ENCODE data around the gene VSTM2L. TPM values are rescaled to one million over a fixed set of nuclear protein-coding genes. Genes with fewer than 3 reads are reported as not detected.

The VSTM2L gene
- polyA plus RNA-seq, 1 donor (not counting 4 experiments of a cell fraction or from before 2014, with no cell fraction given), result 0.75 TPM

DNA sequence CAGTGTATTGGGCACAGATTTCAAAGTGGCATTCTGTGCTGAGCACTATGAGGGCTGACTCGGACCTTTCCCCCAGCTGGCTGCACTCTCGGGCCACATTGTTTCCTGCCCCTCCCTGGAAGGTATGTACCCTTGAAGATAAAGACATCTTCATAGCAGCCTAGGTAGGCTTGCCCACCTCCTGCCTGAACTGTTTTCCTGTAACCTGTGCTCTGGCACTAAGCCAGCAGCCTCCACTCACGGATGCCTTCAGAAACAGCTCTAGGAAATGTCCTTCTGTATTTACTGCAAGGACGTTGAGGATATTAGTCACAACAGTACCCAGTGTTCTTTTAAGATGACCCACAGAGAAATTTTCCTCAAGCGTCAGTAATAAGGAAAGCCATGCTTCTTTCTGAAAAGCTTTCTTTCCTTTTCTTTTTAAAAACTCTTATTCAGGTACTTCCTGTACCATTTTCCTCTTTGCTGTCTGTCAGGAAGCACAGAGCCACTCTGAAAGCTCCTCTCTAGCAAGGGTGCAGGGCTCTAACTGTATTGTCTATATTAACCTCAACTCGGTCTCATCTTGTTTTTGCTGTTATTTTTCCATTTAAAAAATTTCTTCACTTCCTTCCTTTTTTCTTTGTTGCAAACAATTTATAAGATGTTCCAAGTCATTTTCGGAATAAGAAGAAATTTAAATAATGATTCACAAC lies 86.8 kb downstream of the VSTM2L start:
- Histone ChIP-seq H3K4me3 (ENCODE audit: control insufficient read depth in 2 of 3, extremely low read depth in 1 of 3, insufficient read depth in 2 of 3, low read depth in 1 of 3, low read length in 3 of 3) (no peak overlapping the region), H3K27ac (ENCODE audit: control insufficient read depth, insufficient read depth, low read length) (peak overlapping the region; percentile 28), H3K9me1 (ENCODE audit: control insufficient read depth, extremely low read depth, insufficient read depth, low read length) (peaks cover 3% of the 10 kb centered on the region), H3K4me1 (ENCODE audit: control insufficient read depth, extremely low read depth, insufficient read depth, low read length) (peaks cover 29% of the 10 kb centered on the region), H3K27me3 (ENCODE audit: control insufficient read depth, extremely low read depth, insufficient read depth, low read length) (no peaks in the 10 kb centered on the region), H2AFZ (ENCODE audit: control insufficient read depth, low read length) (no peak overlapping the region), H3K9me3 (ENCODE audit: control insufficient read depth, low read depth, low read length) (no peaks in the 10 kb centered on the region), H3K9ac (ENCODE audit: control insufficient read depth, extremely low read depth, insufficient read depth, low read length) (no peak overlapping the region), H4K20me1 (ENCODE audit: control insufficient read depth, extremely low read depth, insufficient read depth, low read length) (no peaks in the 10 kb centered on the region), H3K79me2 (ENCODE audit: control insufficient read depth, insufficient read depth, low read length) (no peaks in the 10 kb centered on the region), H3K4me2 (ENCODE audit: control insufficient read depth, extremely low read depth, insufficient read depth, low read depth, low read length) (no peak overlapping the region), H3K36me3 (ENCODE audit: control insufficient read depth in 2 of 2, extremely low read depth in 1 of 2, insufficient read depth in 2 of 2, low read length in 2 of 2) (peaks cover 1 to 21% of the 10 kb centered on the region in 2 experiments)
- DNase-seq (ENCODE audit: low read depth, low spot score), result no peak
- dilution Hi-C loops (cut with MboI; ENCODE audit: extremely low pct_ligation_motif_present, low sequenced_read_pairs), result no loop called here
- TF ChIP-seq, protein P1, sequence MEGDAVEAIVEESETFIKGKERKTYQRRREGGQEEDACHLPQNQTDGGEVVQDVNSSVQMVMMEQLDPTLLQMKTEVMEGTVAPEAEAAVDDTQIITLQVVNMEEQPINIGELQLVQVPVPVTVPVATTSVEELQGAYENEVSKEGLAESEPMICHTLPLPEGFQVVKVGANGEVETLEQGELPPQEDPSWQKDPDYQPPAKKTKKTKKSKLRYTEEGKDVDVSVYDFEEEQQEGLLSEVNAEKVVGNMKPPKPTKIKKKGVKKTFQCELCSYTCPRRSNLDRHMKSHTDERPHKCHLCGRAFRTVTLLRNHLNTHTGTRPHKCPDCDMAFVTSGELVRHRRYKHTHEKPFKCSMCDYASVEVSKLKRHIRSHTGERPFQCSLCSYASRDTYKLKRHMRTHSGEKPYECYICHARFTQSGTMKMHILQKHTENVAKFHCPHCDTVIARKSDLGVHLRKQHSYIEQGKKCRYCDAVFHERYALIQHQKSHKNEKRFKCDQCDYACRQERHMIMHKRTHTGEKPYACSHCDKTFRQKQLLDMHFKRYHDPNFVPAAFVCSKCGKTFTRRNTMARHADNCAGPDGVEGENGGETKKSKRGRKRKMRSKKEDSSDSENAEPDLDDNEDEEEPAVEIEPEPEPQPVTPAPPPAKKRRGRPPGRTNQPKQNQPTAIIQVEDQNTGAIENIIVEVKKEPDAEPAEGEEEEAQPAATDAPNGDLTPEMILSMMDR (optimal IDR thresholded peaks at IDR 0.05 in 1 of 3, IDR thresholded peaks at IDR 0.05 in 1 of 3, conservative IDR thresholded peaks at IDR 0.05 in 1 of 3; ENCODE audit: extremely low read depth in 1 of 3, insufficient read depth in 2 of 3, low read length in 3 of 3), result no peak
- TF ChIP-seq EZH2 (IDR thresholded peaks at IDR 0.05; ENCODE audit: low read length), result no peak
- FAIRE-seq, result no peak

DNA sequence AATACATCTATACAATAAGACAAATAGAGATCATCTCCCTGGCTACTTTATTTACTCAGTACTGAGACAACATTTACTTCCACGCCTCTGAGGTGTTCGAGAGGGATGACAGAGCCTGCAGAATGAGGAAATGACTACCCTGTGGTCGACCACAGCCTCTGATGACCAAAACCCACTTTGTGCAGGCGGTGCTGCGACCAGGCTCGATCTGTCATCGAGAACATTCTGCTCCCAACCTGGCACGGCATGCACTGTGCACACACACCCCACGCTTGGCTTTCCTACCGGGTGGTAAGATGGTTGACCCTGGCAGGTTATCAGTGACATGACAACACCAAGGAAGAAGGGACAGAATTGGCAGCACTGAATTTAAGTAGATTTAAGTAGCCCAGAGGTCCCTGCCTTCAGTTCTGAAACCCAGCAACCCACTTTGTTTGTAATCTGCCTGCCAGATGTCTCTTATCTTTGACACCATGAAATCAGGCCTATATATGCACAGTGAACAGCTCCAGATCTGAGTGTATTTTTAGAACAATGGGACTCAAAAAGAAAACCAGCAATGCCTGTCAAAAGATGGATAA lies 87.7 kb downstream of the VSTM2L start:
- Histone ChIP-seq H3K9ac (ENCODE audit: control insufficient read depth, extremely low read depth, insufficient read depth, low read length) (no peak overlapping the region), H3K27ac (ENCODE audit: control insufficient read depth, insufficient read depth, low read length) (peak overlapping the region; percentile 42), H4K20me1 (ENCODE audit: control insufficient read depth, extremely low read depth, insufficient read depth, low read length) (no peaks in the 10 kb centered on the region), H3K79me2 (ENCODE audit: control insufficient read depth, insufficient read depth, low read length) (no peaks in the 10 kb centered on the region), H3K4me1 (ENCODE audit: control insufficient read depth, extremely low read depth, insufficient read depth, low read length) (peaks cover 29% of the 10 kb centered on the region), H2AFZ (ENCODE audit: control insufficient read depth, low read length) (no peak overlapping the region), H3K4me3 (ENCODE audit: control insufficient read depth in 2 of 3, extremely low read depth in 1 of 3, insufficient read depth in 2 of 3, low read depth in 1 of 3, low read length in 3 of 3) (no peak overlapping the region), H3K36me3 (ENCODE audit: control insufficient read depth in 2 of 2, extremely low read depth in 1 of 2, insufficient read depth in 2 of 2, low read length in 2 of 2) (peaks cover 6 to 29% of the 10 kb centered on the region in 2 experiments), H3K9me1 (ENCODE audit: control insufficient read depth, extremely low read depth, insufficient read depth, low read length) (peaks cover 3% of the 10 kb centered on the region), H3K4me2 (ENCODE audit: control insufficient read depth, extremely low read depth, insufficient read depth, low read depth, low read length) (no peak overlapping the region), H3K27me3 (ENCODE audit: control insufficient read depth, extremely low read depth, insufficient read depth, low read length) (no peaks in the 10 kb centered on the region), H3K9me3 (ENCODE audit: control insufficient read depth, low read depth, low read length) (no peaks in the 10 kb centered on the region)
- FAIRE-seq (no peak), DNase-seq (ENCODE audit: low read depth, low spot score) (peak; percentile 15)
- TF ChIP-seq, protein P1 (optimal IDR thresholded peaks at IDR 0.05 in 1 of 3, IDR thresholded peaks at IDR 0.05 in 1 of 3, conservative IDR thresholded peaks at IDR 0.05 in 1 of 3; ENCODE audit: extremely low read depth in 1 of 3, insufficient read depth in 2 of 3, low read length in 3 of 3), result no peak
- no peak for TF ChIP-seq EZH2 (IDR thresholded peaks at IDR 0.05; ENCODE audit: low read length)
- dilution Hi-C loops (cut with MboI; ENCODE audit: extremely low pct_ligation_motif_present, low sequenced_read_pairs), result no loop called here
